CD4-positive, alpha-beta T cell treated with Interleukin-1 beta for 1 hour (primary cell): ENCODE measurements around the gene DOCK11.
"Not testable (repeated sequence)": the region's sequence is repeated elsewhere in the genome, so short reads cannot be mapped to it uniquely, and the experiment has no call there.

ENCODE experiments used
- DNase-seq, 2 donors: peaks; one replicate each; pipeline ENCODE4 v3.0.0-alpha.2; 2020 to 2022

The DOCK11 gene

GRCh38 chrX:118495061-118495921 is at the start of gene DOCK11:
DOCK11 (plus strand) TSS chrX:118495815; CDS start chrX:118495972, 157 bp downstream.
- DNase-seq: peak; percentile 84 to 89

- no peak for DNase-seq
Observed at GRCh38 chrX:118448273-118448783, 47.3 kb upstream of the DOCK11 start.

GRCh38 chrX:118455013-118455412 is 40.6 kb upstream of the DOCK11 start:
- DNase-seq: no peak

- DNase-seq: peak; percentile 6 to 51
Observed at GRCh38 chrX:118459494-118459893, 36.1 kb upstream of the DOCK11 start.

- no peak for DNase-seq
Observed at GRCh38 chrX:118464501-118464900, 31.1 kb upstream of the DOCK11 start.

- no peak for DNase-seq
Observed at GRCh38 chrX:118468122-118468521, 27.5 kb upstream of the DOCK11 start.

GRCh38 chrX:118470721-118471347 is 24.8 kb upstream of the DOCK11 start:
- DNase-seq: not testable (repeated sequence)

- DNase-seq: no peak
Observed at GRCh38 chrX:118474586-118474985, 21.0 kb upstream of the DOCK11 start.

GRCh38 chrX:118475903-118476302 is 19.7 kb upstream of the DOCK11 start:
- DNase-seq: no peak

- DNase-seq: no peak
Observed at GRCh38 chrX:118480172-118480571, 15.4 kb upstream of the DOCK11 start.

GRCh38 chrX:118482384-118482783 is 13.2 kb upstream of the DOCK11 start:
- DNase-seq: not testable (repeated sequence)

- no peak for DNase-seq
Observed at GRCh38 chrX:118484216-118484903, 11.3 kb upstream of the DOCK11 start.

- DNase-seq: not testable (repeated sequence)
Observed at GRCh38 chrX:118486693-118487092, 8.9 kb upstream of the DOCK11 start.

GRCh38 chrX:118493016-118493415 is 2.6 kb upstream of the DOCK11 start:
- DNase-seq: no peak

GRCh38 chrX:118493653-118494297 is 1.8 kb upstream of the DOCK11 start:
- no peak for DNase-seq

GRCh38 chrX:118495958-118496762 is 545 bp downstream of the DOCK11 start:
- DNase-seq: peak; percentile 85

- DNase-seq: no peak
Observed at GRCh38 chrX:118496763-118497079, 1.1 kb downstream of the DOCK11 start.

- peak; percentile 25 to 54 for DNase-seq
Observed at GRCh38 chrX:118497180-118497818, 1.7 kb downstream of the DOCK11 start.

- DNase-seq: no peak
Observed at GRCh38 chrX:118498351-118498750, 2.7 kb downstream of the DOCK11 start.

GRCh38 chrX:118498755-118499154 is 3.1 kb downstream of the DOCK11 start:
- DNase-seq: no peak

- DNase-seq: no peak
Observed at GRCh38 chrX:118499295-118499694, 3.7 kb downstream of the DOCK11 start.
